ENCODE measurements around the gene RAB17. TPM values are rescaled to one million over a fixed set of nuclear protein-coding genes. Genes with fewer than 3 reads are reported as not detected.

RAB17 gene
- total and polyA plus RNA-seq, 12 donors: 1.9 to 7.6 (median 4.8) TPM

GRCh38 chr2:237547841-237548416, 42.6 kb downstream of the RAB17 start:
- TF ChIP-seq CTCF (IDR thresholded peaks at IDR 0.05): no peak
- H3K36me3 ChIP-seq: peaks cover 0 to 27% (median 0%) of the 10 kb centered on the region in 9 donors
- WGBS, 2 donors: 51% methylated on average over 11 of the region's 11 CpGs
- no peaks in the 10 kb centered on the region for H3K9me3 ChIP-seq
- peaks cover 0 to 3% (median 0%) of the 10 kb centered on the region in 9 donors for H3K4me1 ChIP-seq
- no peaks in the 10 kb centered on the region for H3K27me3 ChIP-seq
- no peak overlapping the region for H3K4me3 ChIP-seq
- ATAC-seq (no peak), DNase-seq (no peak)
- intact Hi-C loops (cut with DNase I): no loop called here
- H3K27ac ChIP-seq: no peak overlapping the region

GRCh38 chr2:237546876-237547395, 43.6 kb downstream of the RAB17 start:
- H3K9me3 ChIP-seq: no peaks in the 10 kb centered on the region
- 78 to 83% methylated on average over 13 of the region's 13 CpGs for WGBS, 2 donors
- intact Hi-C loops (cut with DNase I): no loop called here

DNA sequence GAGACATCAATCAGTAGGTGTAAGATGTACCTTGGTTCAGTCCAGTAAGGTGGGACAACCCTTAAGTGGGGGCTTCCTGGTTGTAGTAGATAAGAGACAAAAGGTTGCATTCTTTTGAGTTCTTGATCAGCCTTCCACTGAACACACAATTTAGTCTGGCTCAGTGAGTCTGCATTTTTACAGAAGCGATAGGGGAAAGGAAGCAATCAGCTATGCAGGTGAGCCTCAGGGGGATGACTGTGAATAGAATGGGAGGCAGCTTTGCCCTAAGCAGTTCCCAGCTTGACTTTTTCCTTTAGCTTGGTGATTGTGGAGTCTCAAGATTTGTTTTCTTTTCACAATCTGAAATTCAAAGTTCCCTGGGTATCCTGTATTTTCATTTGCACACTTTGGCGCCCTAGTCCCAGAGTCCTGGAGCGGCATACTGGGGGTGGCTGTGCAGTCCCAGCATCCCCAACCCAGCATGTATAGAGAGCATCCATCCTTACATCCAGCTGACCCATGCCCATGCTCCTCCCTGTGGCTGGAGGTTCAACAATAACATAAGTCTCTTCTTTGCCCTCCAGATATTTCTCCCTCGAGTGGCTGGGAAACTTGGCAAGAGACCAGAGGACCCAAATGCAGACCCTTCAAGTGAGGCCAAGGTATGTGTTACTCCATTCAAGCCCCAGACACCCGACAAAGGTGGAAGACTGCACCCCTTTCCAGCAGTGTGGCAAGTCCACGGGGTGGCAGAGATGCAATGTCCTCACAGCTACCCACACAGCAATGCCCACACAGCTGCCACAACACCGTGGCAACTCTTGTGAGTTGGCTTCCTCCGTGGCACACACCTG, 44.3 kb downstream of the RAB17 start:
- no peaks in the 10 kb centered on the region for H3K9me3 ChIP-seq
- peaks cover 0 to 23% (median 0%) of the 10 kb centered on the region in 9 donors for H3K36me3 ChIP-seq
- no peak overlapping the region for H3K4me3 ChIP-seq
- ATAC-seq (no peak), DNase-seq (no peak)
- intact Hi-C loops (cut with DNase I): no loop called here
- no peak overlapping the region for H3K27ac ChIP-seq
- H3K27me3 ChIP-seq: no peaks in the 10 kb centered on the region
- WGBS, 2 donors: 71 to 83% methylated on average over 8 of the region's 8 CpGs
- peaks cover 0 to 6% (median 1%) of the 10 kb centered on the region in 9 donors for H3K4me1 ChIP-seq
- no peak for TF ChIP-seq CTCF (IDR thresholded peaks at IDR 0.05)

More at GRCh38 chr2:237546876-237547395, 43.6 kb downstream of the RAB17 start:
- Histone ChIP-seq H3K27ac (no peak overlapping the region), H3K4me1 (peaks cover 0 to 3% (median 0%) of the 10 kb centered on the region in 9 donors), H3K27me3 (no peaks in the 10 kb centered on the region), H3K36me3 (peaks cover 0 to 21% (median 0%) of the 10 kb centered on the region in 9 donors), H3K4me3 (no peak overlapping the region)
- DNase-seq (no peak), ATAC-seq (no peak)
- TF ChIP-seq CTCF (IDR thresholded peaks at IDR 0.05): no peak

DNA sequence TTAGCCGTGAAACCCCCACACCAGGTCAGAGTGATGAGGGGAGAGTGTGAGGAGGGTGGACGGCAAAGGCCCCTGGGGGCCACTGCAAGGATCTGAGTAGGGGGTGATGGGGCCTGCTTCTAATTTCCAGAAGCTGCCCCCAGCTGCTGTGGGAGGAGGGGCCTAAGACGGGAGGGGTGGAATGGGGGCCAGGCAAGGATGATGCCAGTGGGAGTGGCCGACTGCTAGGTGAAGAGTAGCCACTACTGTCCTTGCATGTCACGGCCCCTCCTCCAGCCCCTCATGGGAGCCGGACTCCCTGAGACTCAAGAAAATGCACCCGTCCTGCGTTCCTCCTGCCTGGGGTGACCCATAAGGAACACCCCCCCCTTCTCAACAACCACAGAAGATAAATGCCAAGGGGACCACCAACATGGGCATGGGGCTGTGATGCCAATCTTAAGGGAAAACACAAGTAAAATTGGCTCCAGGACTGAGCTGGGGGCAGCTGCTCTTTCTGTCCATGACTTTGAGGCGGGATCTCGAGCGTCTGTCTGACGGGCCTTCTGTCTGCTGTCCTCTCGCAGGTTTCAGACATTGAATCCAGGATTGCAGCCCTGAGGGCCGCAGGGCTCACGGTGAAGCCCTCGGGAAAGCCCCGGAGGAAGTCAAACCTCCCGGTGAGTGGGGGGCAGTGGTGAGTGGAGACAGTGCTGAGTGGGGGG, 48.4 kb downstream of the RAB17 start:
- no peaks in the 10 kb centered on the region for H3K9me3 ChIP-seq
- ATAC-seq: no peak
- no peak for DNase-seq
- intact Hi-C loops (cut with DNase I): no loop called here
- no peak overlapping the region for H3K27ac ChIP-seq
- no peak for TF ChIP-seq CTCF (IDR thresholded peaks at IDR 0.05)
- no peak overlapping the region for H3K4me3 ChIP-seq
- peaks cover 0 to 20% (median 0%) of the 10 kb centered on the region in 9 donors for H3K36me3 ChIP-seq
- WGBS, 2 donors: 95% methylated on average over 18 of the region's 18 CpGs
- peaks cover 7 to 23% (median 16%) of the 10 kb centered on the region in 9 donors for H3K4me1 ChIP-seq
- no peaks in the 10 kb centered on the region for H3K27me3 ChIP-seq

Data from heart right ventricle (tissue), 16 donors.